Loucy (cell line): ENCODE results near the gene NDUFAF4.

Experiments
- H2AFZ ChIP-seq: fragments of 200-600 bp; sonication (generic); 2 replicates; pipeline ENCODE4 v1.6.0; 2016; ENCODE audit warnings: antibody characterized with exemption, mild to moderate bottlenecking, low read length, moderate library complexity
- H3F3A ChIP-seq: fragments of 200-600 bp; 2 replicates; pipeline ENCODE4 v1.6.0; 2016; ENCODE audit warnings: antibody characterized with exemption, low read depth, mild to moderate bottlenecking
- H3K27me3 ChIP-seq: fragments of 200-600 bp; sonication (generic); 2 replicates; pipeline ENCODE4 v1.6.1; 2014; ENCODE audit warnings: low read length, mild to moderate bottlenecking; ENCODE audit not compliant: insufficient read depth, poor library complexity, severe bottlenecking
- H3K36me3 ChIP-seq: fragments of 200-600 bp; sonication (generic); 2 replicates; pipeline ENCODE4 v1.6.1; 2016; ENCODE audit warnings: low read length; ENCODE audit not compliant: insufficient read depth
- H3K4me1 ChIP-seq: fragments of 200-600 bp; sonication (generic); 2 replicates; pipeline ENCODE4 v1.5.1; 2014; ENCODE audit warnings: low read length, mild to moderate bottlenecking; ENCODE audit not compliant: insufficient read depth, poor library complexity, severe bottlenecking
- H3K4me2 ChIP-seq: fragments of 200-600 bp; sonication (generic); 2 replicates; pipeline ENCODE4 v1.6.0; 2014; ENCODE audit warnings: antibody characterized with exemption, low read length, low read depth, mild to moderate bottlenecking; ENCODE audit not compliant: poor library complexity, severe bottlenecking
- H3K4me3 ChIP-seq: fragments of 200-600 bp; sonication (generic); 2 replicates; pipeline ENCODE4 v1.5.1; 2014; ENCODE audit warnings: low read length, mild to moderate bottlenecking, mixed read lengths; ENCODE audit not compliant: poor library complexity, severe bottlenecking
- H3K79me2 ChIP-seq: fragments of 200-600 bp; sonication (generic); 2 replicates; pipeline ENCODE4 v1.6.1; 2014; ENCODE audit warnings: low read length; ENCODE audit not compliant: insufficient read depth
- H3K9ac ChIP-seq: fragments of 200-600 bp; sonication (generic); 2 replicates; pipeline ENCODE4 v1.6.0; 2014; ENCODE audit warnings: mild to moderate bottlenecking, low read depth, low read length, moderate library complexity; ENCODE audit not compliant: poor library complexity, severe bottlenecking
- H3K9me2 ChIP-seq: fragments of 200-600 bp; sonication (generic); replicated peaks from 2 replicates; pipeline ENCODE4 v1.6.1; 2016; ENCODE audit warnings: low read depth, low read length, mixed read lengths
- H3K9me3 ChIP-seq: fragments of 200-600 bp; sonication (generic); 2 replicates; pipeline ENCODE4 v1.6.1; 2014; ENCODE audit warnings: mild to moderate bottlenecking, antibody characterized with exemption, low read length, low read depth; ENCODE audit not compliant: insufficient read depth
- H4K20me1 ChIP-seq: fragments of 200-600 bp; sonication (generic); 2 replicates; pipeline ENCODE4 v1.6.0; 2014; ENCODE audit warnings: antibody characterized with exemption, low read length, mild to moderate bottlenecking; ENCODE audit not compliant: insufficient read depth, poor library complexity, severe bottlenecking
- EZH2phosphoT487 ChIP-seq: fragments of 200-600 bp; IDR thresholded peaks from 2 replicates; pipeline ENCODE4 v1.6.1; 2018; ENCODE audit warnings: antibody characterized with exemption, mild to moderate bottlenecking, moderate library complexity, borderline replicate concordance
- TF ChIP-seq, protein P1 (sequence below): fragments of 200-600 bp; sonication (generic); conservative IDR thresholded peaks from 2 replicates; pipeline ENCODE4 v1.5.1; 2014; ENCODE audit warnings: mild to moderate bottlenecking, antibody characterized with exemption, low read length

Gene NDUFAF4

DNA sequence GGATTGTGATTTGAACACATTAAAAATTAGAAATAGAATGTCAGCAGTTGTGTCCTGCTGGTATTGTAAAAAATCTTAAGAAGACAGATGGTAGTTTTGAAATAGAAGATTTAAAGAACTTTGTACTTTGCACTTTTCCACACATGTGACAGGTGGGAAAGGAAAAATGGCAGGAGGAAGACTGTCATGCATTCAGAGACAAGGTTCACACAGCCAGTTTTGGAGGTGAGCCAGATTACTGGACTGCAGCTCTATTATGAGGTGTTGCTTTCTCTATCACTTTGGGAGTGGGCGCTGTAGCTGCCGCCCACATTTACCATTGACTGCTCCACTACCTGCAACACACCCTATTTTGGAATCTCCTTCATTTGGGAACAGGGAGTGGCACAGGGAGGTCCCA, 12.1 kb upstream of the NDUFAF4 start:
- no peak overlapping the region for H3K4me3 ChIP-seq
- no peaks in the 10 kb centered on the region for H3K9me2 ChIP-seq
- no peak overlapping the region for H2AFZ ChIP-seq
- no peaks in the 10 kb centered on the region for H3F3A ChIP-seq
- no peaks in the 10 kb centered on the region for H3K4me1 ChIP-seq
- no peak overlapping the region for H3K4me2 ChIP-seq
- no peak for TF ChIP-seq EZH2phosphoT487
- TF ChIP-seq, protein P1, sequence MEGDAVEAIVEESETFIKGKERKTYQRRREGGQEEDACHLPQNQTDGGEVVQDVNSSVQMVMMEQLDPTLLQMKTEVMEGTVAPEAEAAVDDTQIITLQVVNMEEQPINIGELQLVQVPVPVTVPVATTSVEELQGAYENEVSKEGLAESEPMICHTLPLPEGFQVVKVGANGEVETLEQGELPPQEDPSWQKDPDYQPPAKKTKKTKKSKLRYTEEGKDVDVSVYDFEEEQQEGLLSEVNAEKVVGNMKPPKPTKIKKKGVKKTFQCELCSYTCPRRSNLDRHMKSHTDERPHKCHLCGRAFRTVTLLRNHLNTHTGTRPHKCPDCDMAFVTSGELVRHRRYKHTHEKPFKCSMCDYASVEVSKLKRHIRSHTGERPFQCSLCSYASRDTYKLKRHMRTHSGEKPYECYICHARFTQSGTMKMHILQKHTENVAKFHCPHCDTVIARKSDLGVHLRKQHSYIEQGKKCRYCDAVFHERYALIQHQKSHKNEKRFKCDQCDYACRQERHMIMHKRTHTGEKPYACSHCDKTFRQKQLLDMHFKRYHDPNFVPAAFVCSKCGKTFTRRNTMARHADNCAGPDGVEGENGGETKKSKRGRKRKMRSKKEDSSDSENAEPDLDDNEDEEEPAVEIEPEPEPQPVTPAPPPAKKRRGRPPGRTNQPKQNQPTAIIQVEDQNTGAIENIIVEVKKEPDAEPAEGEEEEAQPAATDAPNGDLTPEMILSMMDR: no peak
- H3K36me3 ChIP-seq: no peaks in the 10 kb centered on the region
- no peaks in the 10 kb centered on the region for H4K20me1 ChIP-seq
- no peak overlapping the region for H3K9ac ChIP-seq
- H3K27me3 ChIP-seq: no peaks in the 10 kb centered on the region
- no peaks in the 10 kb centered on the region for H3K79me2 ChIP-seq
- no peaks in the 10 kb centered on the region for H3K9me3 ChIP-seq

GRCh38 chr6:96907498-96907897, 9.8 kb upstream of the NDUFAF4 start:
- H3K4me2 ChIP-seq: no peak overlapping the region
- no peaks in the 10 kb centered on the region for H4K20me1 ChIP-seq
- H3K9me2 ChIP-seq: no peaks in the 10 kb centered on the region
- no peaks in the 10 kb centered on the region for H3K79me2 ChIP-seq
- no peaks in the 10 kb centered on the region for H3K27me3 ChIP-seq
- no peak for TF ChIP-seq EZH2phosphoT487
- TF ChIP-seq, protein P1: no peak
- H3F3A ChIP-seq: no peaks in the 10 kb centered on the region
- no peaks in the 10 kb centered on the region for H3K36me3 ChIP-seq
- no peak overlapping the region for H2AFZ ChIP-seq
- no peak overlapping the region for H3K9ac ChIP-seq
- H3K9me3 ChIP-seq: no peaks in the 10 kb centered on the region
- no peaks in the 10 kb centered on the region for H3K4me1 ChIP-seq
- H3K4me3 ChIP-seq: no peak overlapping the region

DNA sequence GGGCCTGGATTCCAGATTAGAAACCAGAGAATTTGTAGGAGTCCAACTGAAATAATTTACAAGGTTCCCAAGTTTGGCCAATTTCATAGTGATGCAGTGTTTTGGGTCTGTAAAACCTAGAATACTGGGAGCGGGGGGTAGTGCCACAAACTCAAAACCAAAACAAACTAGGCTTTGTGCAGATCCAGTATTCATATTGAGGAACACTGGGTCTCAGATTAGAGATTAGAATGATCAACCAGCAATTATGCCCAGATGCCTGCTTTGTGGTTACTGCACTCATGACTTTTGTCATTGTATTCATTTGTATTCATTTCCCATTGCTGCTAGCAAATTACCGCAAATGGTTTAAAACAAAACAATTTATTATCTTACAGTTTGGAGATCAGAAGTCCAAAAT, 3.2 kb upstream of the NDUFAF4 start:
- H3K4me2 ChIP-seq: no peak overlapping the region
- no peak for TF ChIP-seq EZH2phosphoT487
- TF ChIP-seq, protein P1: no peak
- no peak overlapping the region for H3K9ac ChIP-seq
- no peak overlapping the region for H3K4me3 ChIP-seq
- no peaks in the 10 kb centered on the region for H3K36me3 ChIP-seq
- no peaks in the 10 kb centered on the region for H3K9me2 ChIP-seq
- H3K79me2 ChIP-seq: peaks cover 16% of the 10 kb centered on the region
- H4K20me1 ChIP-seq: peaks cover 14% of the 10 kb centered on the region
- H3K9me3 ChIP-seq: no peaks in the 10 kb centered on the region
- no peaks in the 10 kb centered on the region; the same call in 1 of the 2 replicates for H3F3A ChIP-seq
- H2AFZ ChIP-seq: no peak overlapping the region
- no peaks in the 10 kb centered on the region for H3K27me3 ChIP-seq
- H3K4me1 ChIP-seq: peaks cover 24% of the 10 kb centered on the region
